ENCODE data around the gene UMODL1.

The UMODL1 gene

GRCh38 chr21:42155045-42155855 lies 84.1 kb downstream of the UMODL1 start:
- no peak for DNase-seq (ENCODE audit: low read depth)
- TF ChIP-seq MYC (IDR thresholded peaks at IDR 0.05; ENCODE audit: low read depth, low read length) (no peak), POLR2A (IDR thresholded peaks at IDR 0.05; ENCODE audit: extremely low read depth, insufficient read length) (no peak)
- TF ChIP-seq, protein P1, sequence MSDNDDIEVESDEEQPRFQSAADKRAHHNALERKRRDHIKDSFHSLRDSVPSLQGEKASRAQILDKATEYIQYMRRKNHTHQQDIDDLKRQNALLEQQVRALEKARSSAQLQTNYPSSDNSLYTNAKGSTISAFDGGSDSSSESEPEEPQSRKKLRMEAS (IDR thresholded peaks at IDR 0.05; ENCODE audit: low read depth, low read length): no peak
- TF ChIP-seq, protein P2, sequence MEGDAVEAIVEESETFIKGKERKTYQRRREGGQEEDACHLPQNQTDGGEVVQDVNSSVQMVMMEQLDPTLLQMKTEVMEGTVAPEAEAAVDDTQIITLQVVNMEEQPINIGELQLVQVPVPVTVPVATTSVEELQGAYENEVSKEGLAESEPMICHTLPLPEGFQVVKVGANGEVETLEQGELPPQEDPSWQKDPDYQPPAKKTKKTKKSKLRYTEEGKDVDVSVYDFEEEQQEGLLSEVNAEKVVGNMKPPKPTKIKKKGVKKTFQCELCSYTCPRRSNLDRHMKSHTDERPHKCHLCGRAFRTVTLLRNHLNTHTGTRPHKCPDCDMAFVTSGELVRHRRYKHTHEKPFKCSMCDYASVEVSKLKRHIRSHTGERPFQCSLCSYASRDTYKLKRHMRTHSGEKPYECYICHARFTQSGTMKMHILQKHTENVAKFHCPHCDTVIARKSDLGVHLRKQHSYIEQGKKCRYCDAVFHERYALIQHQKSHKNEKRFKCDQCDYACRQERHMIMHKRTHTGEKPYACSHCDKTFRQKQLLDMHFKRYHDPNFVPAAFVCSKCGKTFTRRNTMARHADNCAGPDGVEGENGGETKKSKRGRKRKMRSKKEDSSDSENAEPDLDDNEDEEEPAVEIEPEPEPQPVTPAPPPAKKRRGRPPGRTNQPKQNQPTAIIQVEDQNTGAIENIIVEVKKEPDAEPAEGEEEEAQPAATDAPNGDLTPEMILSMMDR (IDR thresholded peaks at IDR 0.05; ENCODE audit: low read depth, low read length): no peak
- no peak overlapping the region for H3K4me3 ChIP-seq (ENCODE audit: low read depth, low read length)

DNA sequence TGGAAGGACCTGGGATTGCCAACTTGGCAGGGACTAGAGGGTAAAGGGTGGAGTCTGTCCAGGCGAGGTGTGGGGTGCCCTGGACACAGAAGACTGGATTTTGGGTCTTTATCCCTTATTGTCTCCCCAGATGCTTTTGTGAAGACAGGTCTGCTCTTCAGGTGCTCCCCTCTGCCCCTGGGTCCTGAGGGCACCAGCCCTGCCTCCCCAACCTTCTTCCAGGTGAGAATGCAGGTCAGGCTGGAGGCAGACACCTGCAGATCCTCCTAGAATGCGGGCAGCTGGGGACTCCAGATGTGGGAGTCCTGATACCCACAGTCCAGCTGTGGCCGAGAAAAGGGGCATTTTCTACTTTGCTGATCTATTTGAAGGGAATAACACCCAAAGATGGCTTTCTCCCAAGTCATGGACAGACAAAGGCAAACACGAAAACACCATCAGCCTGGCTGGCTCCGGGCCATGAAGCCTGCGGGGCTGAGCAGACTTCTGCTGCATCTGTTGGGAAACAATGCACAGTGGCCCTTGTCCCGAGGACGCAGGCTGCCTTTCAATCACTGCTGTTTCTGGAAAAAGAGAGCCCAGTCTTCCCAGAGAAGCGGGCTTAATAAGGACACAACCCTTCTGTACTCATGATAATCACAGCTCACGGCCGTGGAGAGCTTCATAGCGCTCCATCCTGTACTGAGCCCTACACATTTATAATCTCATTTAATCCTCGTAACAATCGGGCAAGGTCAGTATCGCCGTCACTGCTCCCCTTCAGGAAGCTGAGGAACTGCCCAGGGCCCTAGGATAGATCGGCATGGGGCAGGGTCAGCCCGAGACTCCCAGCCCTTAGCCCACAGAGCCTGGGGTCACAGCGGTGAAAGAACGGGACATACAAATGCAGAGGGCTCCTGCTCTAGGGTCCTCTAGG lies 85.8 kb downstream of the UMODL1 start:
- no peak for DNase-seq (ENCODE audit: low read depth)
- TF ChIP-seq POLR2A (IDR thresholded peaks at IDR 0.05; ENCODE audit: extremely low read depth, insufficient read length): no peak
- no peak for TF ChIP-seq MYC (IDR thresholded peaks at IDR 0.05; ENCODE audit: low read depth, low read length)
- TF ChIP-seq, protein P2 (IDR thresholded peaks at IDR 0.05; ENCODE audit: low read depth, low read length): no peak
- TF ChIP-seq, protein P1 (IDR thresholded peaks at IDR 0.05; ENCODE audit: low read depth, low read length): no peak

DNA sequence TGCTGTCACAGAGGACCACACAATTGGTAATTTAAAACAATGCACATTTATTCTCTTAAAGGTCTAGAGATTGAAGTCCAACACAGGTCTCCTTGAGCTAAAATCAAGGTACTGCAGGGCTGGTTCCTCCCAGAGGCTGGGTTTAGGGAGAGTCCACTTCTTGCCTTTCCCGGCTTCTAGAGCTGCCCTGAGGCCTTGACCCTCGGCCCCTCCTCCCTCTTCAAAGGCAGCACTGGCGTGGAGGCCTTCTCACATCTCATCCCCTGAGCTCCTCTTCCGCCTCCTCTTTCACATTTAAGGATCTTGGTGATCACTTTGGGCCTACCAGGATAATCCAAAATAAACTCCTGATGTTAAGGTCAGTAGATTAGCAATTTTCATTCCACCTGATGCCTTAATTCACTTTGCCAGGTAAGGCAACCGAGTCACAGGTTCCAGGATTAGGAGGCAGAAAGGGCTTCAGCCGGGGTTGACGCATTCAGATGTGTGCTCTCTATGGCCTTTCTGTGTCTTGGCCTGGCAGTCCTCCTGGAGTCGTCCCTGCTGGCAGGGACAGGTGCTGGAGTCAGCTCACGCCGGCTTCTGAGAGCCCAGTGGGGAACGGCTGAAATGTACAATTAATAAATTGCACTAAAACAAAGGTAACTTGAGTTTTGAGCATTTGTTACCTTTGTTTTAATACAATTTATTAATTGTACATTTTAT lies 86.6 kb downstream of the UMODL1 start:
- DNase-seq (ENCODE audit: low read depth): no peak
- TF ChIP-seq, protein P1 (IDR thresholded peaks at IDR 0.05; ENCODE audit: low read depth, low read length): no peak
- TF ChIP-seq MYC (IDR thresholded peaks at IDR 0.05; ENCODE audit: low read depth, low read length) (no peak), POLR2A (IDR thresholded peaks at IDR 0.05; ENCODE audit: extremely low read depth, insufficient read length) (no peak)
- TF ChIP-seq, protein P2 (IDR thresholded peaks at IDR 0.05; ENCODE audit: low read depth, low read length): no peak
- no peak overlapping the region for H3K4me3 ChIP-seq (ENCODE audit: low read depth, low read length)

More for the DNA sequence above, 85.8 kb downstream of the UMODL1 start:
- H3K4me3 ChIP-seq (ENCODE audit: low read depth, low read length): no peak overlapping the region

GRCh38 chr21:42158846-42159245 lies 87.7 kb downstream of the UMODL1 start:
- no peak for TF ChIP-seq POLR2A (IDR thresholded peaks at IDR 0.05; ENCODE audit: extremely low read depth, insufficient read length)
- no peak for TF ChIP-seq MYC (IDR thresholded peaks at IDR 0.05; ENCODE audit: low read depth, low read length)
- TF ChIP-seq, protein P2 (IDR thresholded peaks at IDR 0.05; ENCODE audit: low read depth, low read length): no peak
- TF ChIP-seq, protein P1 (IDR thresholded peaks at IDR 0.05; ENCODE audit: low read depth, low read length): no peak
- DNase-seq (ENCODE audit: low read depth): no peak
- no peak overlapping the region for H3K4me3 ChIP-seq (ENCODE audit: low read depth, low read length)

DNA sequence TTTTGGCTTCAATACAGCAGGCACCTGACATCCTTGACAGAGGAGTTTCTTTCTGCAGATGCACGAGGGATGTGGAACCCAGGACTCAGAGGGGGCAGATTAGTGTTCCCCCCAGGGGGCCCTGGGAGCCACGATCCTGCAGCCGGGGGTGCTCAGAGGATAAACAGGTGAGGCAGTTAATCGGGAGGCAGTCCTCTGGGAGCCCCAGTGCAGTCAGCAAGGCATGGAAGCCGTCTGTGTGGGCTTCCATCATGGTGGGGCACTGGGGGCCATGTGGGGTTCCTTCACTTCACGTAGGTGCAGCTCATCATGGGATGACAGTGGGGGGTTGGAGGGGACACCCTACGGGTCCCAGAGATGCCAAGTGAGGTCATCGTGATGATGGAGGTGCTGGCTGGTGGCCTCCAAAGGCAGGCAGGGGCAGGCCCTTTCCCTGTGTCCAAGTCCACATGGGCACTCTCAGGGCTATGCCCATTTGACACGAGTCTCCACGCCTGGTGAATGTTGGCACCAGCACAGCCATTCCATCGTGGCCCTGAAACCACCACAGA lies 88.5 kb downstream of the UMODL1 start:
- no peak overlapping the region for H3K4me3 ChIP-seq (ENCODE audit: low read depth, low read length)
- TF ChIP-seq POLR2A (IDR thresholded peaks at IDR 0.05; ENCODE audit: extremely low read depth, insufficient read length): no peak
- TF ChIP-seq, protein P2 (IDR thresholded peaks at IDR 0.05; ENCODE audit: low read depth, low read length): no peak
- no peak for TF ChIP-seq MYC (IDR thresholded peaks at IDR 0.05; ENCODE audit: low read depth, low read length)
- TF ChIP-seq, protein P1 (IDR thresholded peaks at IDR 0.05; ENCODE audit: low read depth, low read length): no peak
- no peak for DNase-seq (ENCODE audit: low read depth)

Measured in NB4 (cell line).